NB4 (cell line): ENCODE results near the gene ENOX1.

Experiments used
- CTCF ChIP-seq: IDR thresholded peaks from one replicate; pipeline ENCODE4 v1.5.1; 2012; ENCODE audit warnings: low read depth, low read length
- MAX ChIP-seq: IDR thresholded peaks from 2 replicates; pipeline ENCODE4 v1.6.1; 2011; ENCODE audit warnings: low read depth, low read length
- MYC ChIP-seq: IDR thresholded peaks from 2 replicates; pipeline ENCODE4 v1.6.1; 2011; ENCODE audit warnings: low read depth, low read length
- POLR2A ChIP-seq: IDR thresholded peaks from 2 replicates; pipeline ENCODE4 v1.6.1; 2011; ENCODE audit warnings: mild to moderate bottlenecking; ENCODE audit not compliant: insufficient read length; ENCODE audit errors: extremely low read depth

GRCh38 chr13:43769529-43769928 is 17.2 kb downstream of the ENOX1 start:
- TF ChIP-seq CTCF (no peak), MAX (no peak), POLR2A (no peak), MYC (no peak)
